ENCODE data around the gene HIPK4.

The HIPK4 gene

GRCh38 chr19:40422748-40423566, 33.0 kb upstream of the HIPK4 start:
- H3K36me3 ChIP-seq (ENCODE audit: control insufficient read depth, insufficient read depth, low read length) = peaks cover 2% of the 10 kb centered on the region
- no peak overlapping the region for H4K8ac ChIP-seq (ENCODE audit: low read depth, low read length)
- H2BK5ac ChIP-seq (ENCODE audit: low read length) = no peak overlapping the region
- H3K18ac ChIP-seq (ENCODE audit: low read length) = no peak overlapping the region
- H4K5ac ChIP-seq (ENCODE audit: low read length) = no peak overlapping the region
- no peaks in the 10 kb centered on the region for H3K4me1 ChIP-seq (ENCODE audit: control insufficient read depth, low read depth, low read length)
- H2BK120ac ChIP-seq (ENCODE audit: low read depth, low read length) = no peak overlapping the region
- no peak overlapping the region for H2AK5ac ChIP-seq (ENCODE audit: low read length)
- H3K79me2 ChIP-seq (ENCODE audit: control insufficient read depth, insufficient read depth, low read length) = no peaks in the 10 kb centered on the region
- DNase-seq = no peak
- no CpG with 5 or more reads among the region's 31 CpGs for WGBS (ENCODE audit: extremely low coverage, insufficient coverage, low lambda C conversion rate)
- H3K23ac ChIP-seq (ENCODE audit: low read length) = no peak overlapping the region
- H3K4ac ChIP-seq (ENCODE audit: low read depth, low read length) = no peak overlapping the region
- no peak overlapping the region for H3K4me3 ChIP-seq (ENCODE audit: low read length)
- H3K56ac ChIP-seq (ENCODE audit: low read length) = no peak overlapping the region
- H3K9ac ChIP-seq (ENCODE audit: low read length) = no peak overlapping the region
- H3K4me2 ChIP-seq (ENCODE audit: low read length) = no peak overlapping the region
- no peak overlapping the region for H2BK15ac ChIP-seq (replicated peaks; ENCODE audit: low read depth)
- H3K27ac ChIP-seq (ENCODE audit: low read depth, low read length) = no peak overlapping the region
- H3K27me3 ChIP-seq (ENCODE audit: insufficient read depth, low read length, poor library complexity) = no peaks in the 10 kb centered on the region
- H3K79me1 ChIP-seq (ENCODE audit: low read length) = peaks cover 2% of the 10 kb centered on the region

GRCh38 chr19:40421993-40422747, 32.2 kb upstream of the HIPK4 start:
- no CpG with 5 or more reads among the region's 16 CpGs for WGBS (ENCODE audit: extremely low coverage, insufficient coverage, low lambda C conversion rate)
- Histone ChIP-seq H3K27me3 (ENCODE audit: insufficient read depth, low read length, poor library complexity) (no peaks in the 10 kb centered on the region), H3K56ac (ENCODE audit: low read length) (no peak overlapping the region), H3K79me1 (ENCODE audit: low read length) (peaks cover 2% of the 10 kb centered on the region), H3K36me3 (ENCODE audit: control insufficient read depth, insufficient read depth, low read length) (peaks cover 2% of the 10 kb centered on the region), H2BK5ac (ENCODE audit: low read length) (no peak overlapping the region), H4K5ac (ENCODE audit: low read length) (no peak overlapping the region), H3K4me2 (ENCODE audit: low read length) (no peak overlapping the region), H3K4me3 (ENCODE audit: low read length) (no peak overlapping the region), H4K8ac (ENCODE audit: low read depth, low read length) (no peak overlapping the region), H2BK15ac (replicated peaks; ENCODE audit: low read depth) (no peak overlapping the region), H2BK120ac (ENCODE audit: low read depth, low read length) (no peak overlapping the region), H3K9ac (ENCODE audit: low read length) (no peak overlapping the region), H3K27ac (ENCODE audit: low read depth, low read length) (no peak overlapping the region), H3K4me1 (ENCODE audit: control insufficient read depth, low read depth, low read length) (no peaks in the 10 kb centered on the region), H3K23ac (ENCODE audit: low read length) (no peak overlapping the region), H3K4ac (ENCODE audit: low read depth, low read length) (no peak overlapping the region), H2AK5ac (ENCODE audit: low read length) (no peak overlapping the region), H3K18ac (ENCODE audit: low read length) (no peak overlapping the region), H3K79me2 (ENCODE audit: control insufficient read depth, insufficient read depth, low read length) (no peaks in the 10 kb centered on the region)
- no peak for DNase-seq

- peak overlapping the region; percentile 94 for H3K56ac ChIP-seq (ENCODE audit: low read length)
- H3K18ac ChIP-seq (ENCODE audit: low read length) = peak overlapping the region; percentile 52
- H3K27ac ChIP-seq (ENCODE audit: low read depth, low read length) = peak overlapping the region; percentile 99
- WGBS (ENCODE audit: extremely low coverage, insufficient coverage, low lambda C conversion rate) = no CpG with 5 or more reads among the region's 56 CpGs
- no peaks in the 10 kb centered on the region for H3K27me3 ChIP-seq (ENCODE audit: insufficient read depth, low read length, poor library complexity)
- peaks cover 2% of the 10 kb centered on the region for H3K79me1 ChIP-seq (ENCODE audit: low read length)
- H3K4me2 ChIP-seq (ENCODE audit: low read length) = peak overlapping the region; percentile 94
- peaks cover 2% of the 10 kb centered on the region for H3K36me3 ChIP-seq (ENCODE audit: control insufficient read depth, insufficient read depth, low read length)
- H4K8ac ChIP-seq (ENCODE audit: low read depth, low read length) = peak overlapping the region; percentile 28
- peak overlapping the region; percentile 58 for H3K4me3 ChIP-seq (ENCODE audit: low read length)
- peak overlapping the region; percentile 94 for H3K9ac ChIP-seq (ENCODE audit: low read length)
- peak overlapping the region; percentile 84 for H2BK5ac ChIP-seq (ENCODE audit: low read length)
- no peaks in the 10 kb centered on the region for H3K4me1 ChIP-seq (ENCODE audit: control insufficient read depth, low read depth, low read length)
- no peak overlapping the region for H2BK15ac ChIP-seq (replicated peaks; ENCODE audit: low read depth)
- H3K4ac ChIP-seq (ENCODE audit: low read depth, low read length) = peak overlapping the region; percentile 74
- peak; percentile 93 for DNase-seq
- no peak overlapping the region for H4K5ac ChIP-seq (ENCODE audit: low read length)
- H2BK120ac ChIP-seq (ENCODE audit: low read depth, low read length) = no peak overlapping the region
- H3K79me2 ChIP-seq (ENCODE audit: control insufficient read depth, insufficient read depth, low read length) = no peaks in the 10 kb centered on the region
- no peak overlapping the region for H2AK5ac ChIP-seq (ENCODE audit: low read length)
- H3K23ac ChIP-seq (ENCODE audit: low read length) = peak overlapping the region; percentile 80
Measured at GRCh38 chr19:40420766-40421765, 31.1 kb upstream of the HIPK4 start.

GRCh38 chr19:40420451-40420765, 30.4 kb upstream of the HIPK4 start:
- Histone ChIP-seq H3K4me2 (ENCODE audit: low read length) (no peak overlapping the region), H3K27me3 (ENCODE audit: insufficient read depth, low read length, poor library complexity) (no peaks in the 10 kb centered on the region), H4K5ac (ENCODE audit: low read length) (no peak overlapping the region), H3K18ac (ENCODE audit: low read length) (peak overlapping the region; percentile 52), H3K23ac (ENCODE audit: low read length) (no peak overlapping the region), H4K8ac (ENCODE audit: low read depth, low read length) (no peak overlapping the region), H3K79me2 (ENCODE audit: control insufficient read depth, insufficient read depth, low read length) (no peaks in the 10 kb centered on the region), H3K27ac (ENCODE audit: low read depth, low read length) (peak overlapping the region; percentile 99), H3K4me1 (ENCODE audit: control insufficient read depth, low read depth, low read length) (no peaks in the 10 kb centered on the region), H3K4ac (ENCODE audit: low read depth, low read length) (no peak overlapping the region), H3K56ac (ENCODE audit: low read length) (no peak overlapping the region), H3K9ac (ENCODE audit: low read length) (no peak overlapping the region), H3K4me3 (ENCODE audit: low read length) (no peak overlapping the region), H2AK5ac (ENCODE audit: low read length) (no peak overlapping the region), H2BK120ac (ENCODE audit: low read depth, low read length) (no peak overlapping the region), H2BK15ac (replicated peaks; ENCODE audit: low read depth) (no peak overlapping the region), H3K36me3 (ENCODE audit: control insufficient read depth, insufficient read depth, low read length) (peaks cover 2% of the 10 kb centered on the region), H2BK5ac (ENCODE audit: low read length) (no peak overlapping the region), H3K79me1 (ENCODE audit: low read length) (peaks cover 2% of the 10 kb centered on the region)
- no CpG with 5 or more reads among the region's 14 CpGs for WGBS (ENCODE audit: extremely low coverage, insufficient coverage, low lambda C conversion rate)
- no peak for DNase-seq

- no peaks in the 10 kb centered on the region for H3K4me1 ChIP-seq (ENCODE audit: control insufficient read depth, low read depth, low read length)
- no peak overlapping the region for H2BK5ac ChIP-seq (ENCODE audit: low read length)
- no peak overlapping the region for H4K8ac ChIP-seq (ENCODE audit: low read depth, low read length)
- DNase-seq = no peak
- no peak overlapping the region for H3K18ac ChIP-seq (ENCODE audit: low read length)
- no peak overlapping the region for H3K27ac ChIP-seq (ENCODE audit: low read depth, low read length)
- no peak overlapping the region for H3K9ac ChIP-seq (ENCODE audit: low read length)
- H4K5ac ChIP-seq (ENCODE audit: low read length) = no peak overlapping the region
- no peak overlapping the region for H3K4me2 ChIP-seq (ENCODE audit: low read length)
- H3K56ac ChIP-seq (ENCODE audit: low read length) = no peak overlapping the region
- no peak overlapping the region for H3K4me3 ChIP-seq (ENCODE audit: low read length)
- H3K79me2 ChIP-seq (ENCODE audit: control insufficient read depth, insufficient read depth, low read length) = no peaks in the 10 kb centered on the region
- H3K27me3 ChIP-seq (ENCODE audit: insufficient read depth, low read length, poor library complexity) = no peaks in the 10 kb centered on the region
- WGBS (ENCODE audit: extremely low coverage, insufficient coverage, low lambda C conversion rate) = no CpG with 5 or more reads among the region's 5 CpGs
- H3K23ac ChIP-seq (ENCODE audit: low read length) = no peak overlapping the region
- no peak overlapping the region for H3K4ac ChIP-seq (ENCODE audit: low read depth, low read length)
- peaks cover 2% of the 10 kb centered on the region for H3K79me1 ChIP-seq (ENCODE audit: low read length)
- no peak overlapping the region for H2BK120ac ChIP-seq (ENCODE audit: low read depth, low read length)
- H2AK5ac ChIP-seq (ENCODE audit: low read length) = no peak overlapping the region
- H3K36me3 ChIP-seq (ENCODE audit: control insufficient read depth, insufficient read depth, low read length) = peaks cover 2% of the 10 kb centered on the region
- H2BK15ac ChIP-seq (replicated peaks; ENCODE audit: low read depth) = no peak overlapping the region
Measured at GRCh38 chr19:40419780-40420179, 29.8 kb upstream of the HIPK4 start.
